Fibroblast of upper back skin (primary cell): Measurements from ENCODE around the gene ZNF878.

Experiments used
- DNase-seq: peaks from one replicate; pipeline ENCODE4 v3.0.0-alpha.2; 2013

ZNF878 gene

GRCh38 chr19:12034620-12035019, 18.1 kb downstream of the ZNF878 start:
- DNase-seq: no peak

GRCh38 chr19:12034198-12034597, 18.6 kb downstream of the ZNF878 start:
- no peak for DNase-seq

GRCh38 chr19:12015753-12016116, 37.0 kb downstream of the ZNF878 start:
- DNase-seq: no peak

- no peak for DNase-seq
Observed at GRCh38 chr19:12015015-12015752, 37.6 kb downstream of the ZNF878 start.

- peak; percentile 30 for DNase-seq
Observed at GRCh38 chr19:12000152-12000981, 52.4 kb downstream of the ZNF878 start.

- peak; percentile 48 for DNase-seq
Observed at GRCh38 chr19:11995174-11995573, 57.6 kb downstream of the ZNF878 start.
